ENCODE results near the gene ALDH3B2.

DNA sequence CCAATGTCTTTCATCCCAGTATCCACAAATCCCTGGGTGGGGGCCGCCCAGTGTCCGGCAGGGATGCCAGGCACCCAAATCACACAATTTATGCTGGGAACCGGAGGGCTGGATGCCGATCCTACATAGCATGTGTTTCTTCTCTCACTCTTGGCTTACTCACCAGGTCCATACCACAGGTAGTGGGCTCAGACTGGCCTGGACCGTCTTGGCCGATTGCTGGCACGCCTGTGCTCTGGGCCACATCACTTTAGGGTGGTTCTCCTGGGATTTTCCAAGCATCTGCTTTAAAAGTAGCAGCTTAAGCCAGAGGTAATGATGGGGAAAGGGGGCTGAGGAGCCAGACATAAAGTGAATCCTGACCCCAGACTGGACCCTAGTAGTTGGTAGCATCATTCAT, 22.6 kb upstream of the ALDH3B2 start:
- TF ChIP-seq EZH2 (IDR thresholded peaks at IDR 0.05; ENCODE audit: low read depth, unreplicated experiment): no peak
- TF ChIP-seq, protein P1, sequence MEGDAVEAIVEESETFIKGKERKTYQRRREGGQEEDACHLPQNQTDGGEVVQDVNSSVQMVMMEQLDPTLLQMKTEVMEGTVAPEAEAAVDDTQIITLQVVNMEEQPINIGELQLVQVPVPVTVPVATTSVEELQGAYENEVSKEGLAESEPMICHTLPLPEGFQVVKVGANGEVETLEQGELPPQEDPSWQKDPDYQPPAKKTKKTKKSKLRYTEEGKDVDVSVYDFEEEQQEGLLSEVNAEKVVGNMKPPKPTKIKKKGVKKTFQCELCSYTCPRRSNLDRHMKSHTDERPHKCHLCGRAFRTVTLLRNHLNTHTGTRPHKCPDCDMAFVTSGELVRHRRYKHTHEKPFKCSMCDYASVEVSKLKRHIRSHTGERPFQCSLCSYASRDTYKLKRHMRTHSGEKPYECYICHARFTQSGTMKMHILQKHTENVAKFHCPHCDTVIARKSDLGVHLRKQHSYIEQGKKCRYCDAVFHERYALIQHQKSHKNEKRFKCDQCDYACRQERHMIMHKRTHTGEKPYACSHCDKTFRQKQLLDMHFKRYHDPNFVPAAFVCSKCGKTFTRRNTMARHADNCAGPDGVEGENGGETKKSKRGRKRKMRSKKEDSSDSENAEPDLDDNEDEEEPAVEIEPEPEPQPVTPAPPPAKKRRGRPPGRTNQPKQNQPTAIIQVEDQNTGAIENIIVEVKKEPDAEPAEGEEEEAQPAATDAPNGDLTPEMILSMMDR (conservative IDR thresholded peaks at IDR 0.05; ENCODE audit: low read depth in 2 of 2): no peak
